GM23338 (cell line): ENCODE measurements around the gene DNAH8. TPM values are rescaled to one million over a fixed set of nuclear protein-coding genes. Genes with fewer than 3 reads are reported as not detected.

Source experiments
- ATAC-seq: fragments of 200-7000 bp; cut with Tn5 transposase; 3 replicates; pipeline ENCODE4 v1.9.1; 2020
- DNase-seq: peaks from one replicate; pipeline ENCODE4 v3.0.0-alpha.2; 2015; ENCODE audit warnings: low spot score
- H2AFZ ChIP-seq: fragments of 200-600 bp; sonication (generic); 2 replicates; pipeline ENCODE4 v1.8.0; 2016; ENCODE audit warnings: antibody characterized with exemption, mild to moderate bottlenecking, moderate library complexity
- H3F3A ChIP-seq: fragments of 200-600 bp; sonication (generic); replicated peaks from 2 replicates; pipeline ENCODE4 v1.8.0; 2017; ENCODE audit warnings: antibody characterized with exemption, mixed run types, low read depth
- H3K27ac ChIP-seq: fragments of 200-600 bp; sonication (generic); 2 replicates; pipeline ENCODE4 v1.6.1; 2016; ENCODE audit warnings: low read depth
- H3K27me3 ChIP-seq: fragments of 200-600 bp; sonication (generic); 2 replicates; pipeline ENCODE4 v1.8.0; 2016; ENCODE audit warnings: mild to moderate bottlenecking, mixed run types, moderate library complexity; ENCODE audit not compliant: insufficient read depth
- H3K36me3 ChIP-seq: fragments of 200-600 bp; sonication (generic); 2 replicates; pipeline ENCODE4 v1.8.0; 2016; ENCODE audit warnings: mild to moderate bottlenecking; ENCODE audit not compliant: insufficient read depth
- H3K4me1 ChIP-seq: fragments of 200-600 bp; sonication (generic); 2 replicates; pipeline ENCODE4 v1.8.0; 2016; ENCODE audit warnings: mild to moderate bottlenecking, moderate library complexity; ENCODE audit not compliant: insufficient read depth
- H3K4me2 ChIP-seq: fragments of 200-600 bp; sonication (generic); 2 replicates; pipeline ENCODE4 v1.7.1; 2017; ENCODE audit warnings: mixed run types
- H3K4me3 ChIP-seq: fragments of 200-600 bp; sonication (generic); 2 replicates; pipeline ENCODE4 v1.6.1; 2016; ENCODE audit warnings: mixed run types
- H3K79me2 ChIP-seq: fragments of 200-600 bp; sonication (generic); replicated peaks from 2 replicates; pipeline ENCODE4 v1.8.0; 2017; ENCODE audit warnings: mild to moderate bottlenecking; ENCODE audit not compliant: insufficient read depth
- H3K9me2 ChIP-seq: fragments of 200-600 bp; sonication (generic); 2 replicates; pipeline ENCODE4 v1.8.0; 2017; ENCODE audit not compliant: insufficient read depth
- H4K20me1 ChIP-seq: fragments of 200-600 bp; sonication (generic); replicated peaks from 2 replicates; pipeline ENCODE4 v1.8.0; 2017; ENCODE audit warnings: mild to moderate bottlenecking; ENCODE audit not compliant: insufficient read depth
- H3K27ac Mint-ChIP-seq: 2 replicates; pipeline ENCODE4 v1.8.0; 2020; ENCODE audit warnings: inconsistent platforms, mild to moderate bottlenecking, moderate library complexity, mixed read lengths
- H3K27me3 Mint-ChIP-seq: 3 replicates; pipeline ENCODE4 v1.8.0; 2022; ENCODE audit warnings: low read depth, mild to moderate bottlenecking, moderate library complexity, mixed read lengths, inconsistent platforms; ENCODE audit not compliant: insufficient read depth, poor library complexity
- H3K36me3 Mint-ChIP-seq: 3 replicates; pipeline ENCODE4 v1.8.0; 2021; ENCODE audit warnings: low read depth, mild to moderate bottlenecking, inconsistent platforms, moderate library complexity, mixed read lengths
- H3K4me1 Mint-ChIP-seq: 3 replicates; pipeline ENCODE4 v1.8.0; 2020; ENCODE audit warnings: mild to moderate bottlenecking, inconsistent platforms, mixed read lengths
- H3K4me3 Mint-ChIP-seq: 3 replicates; pipeline ENCODE4 v1.8.0; 2021; ENCODE audit warnings: moderate library complexity, mild to moderate bottlenecking, inconsistent platforms, mixed read lengths
- H3K9me3 Mint-ChIP-seq: 3 replicates; pipeline ENCODE4 v1.8.0; 2020; ENCODE audit warnings: moderate library complexity, mild to moderate bottlenecking, inconsistent platforms, mixed read lengths
- CREB1 ChIP-seq: fragments of 250-450 bp; sonication (Bioruptor Pico); IDR thresholded peaks from 2 replicates; pipeline ENCODE4 v1.5.0; 2020; ENCODE audit warnings: low read depth, mild to moderate bottlenecking, moderate library complexity
- ETS1 ChIP-seq: IDR thresholded peaks from 2 replicates; pipeline ENCODE4 v1.6.1; 2016; ENCODE audit warnings: antibody characterized with exemption
- EZH2 ChIP-seq: fragments of 200-600 bp; sonication (generic); IDR thresholded peaks from one replicate; pipeline ENCODE4 v1.8.0; 2017; ENCODE audit warnings: antibody characterized with exemption, mild to moderate bottlenecking, low read depth; ENCODE audit not compliant: unreplicated experiment
- EZH2phosphoT487 ChIP-seq: fragments of 200-600 bp; sonication (generic); IDR thresholded peaks from one replicate; pipeline ENCODE4 v1.8.1; 2018; ENCODE audit warnings: antibody characterized with exemption; ENCODE audit not compliant: unreplicated experiment
- POLR2AphosphoS5 ChIP-seq: IDR thresholded peaks from 2 replicates; pipeline ENCODE4 v1.6.1; 2016; ENCODE audit warnings: antibody characterized with exemption, low read depth
- STAT1 ChIP-seq: IDR thresholded peaks from one replicate; pipeline ENCODE4 v1.6.1; 2016; ENCODE audit warnings: antibody characterized with exemption; ENCODE audit not compliant: unreplicated experiment
- ZNF114 ChIP-seq: fragments of 250-450 bp; sonication (Bioruptor Pico); IDR thresholded peaks from 2 replicates; pipeline ENCODE4 v1.5.0; 2020; ENCODE audit warnings: mild to moderate bottlenecking, moderate library complexity
- polyA plus RNA-seq: library from polyadenylated mRNA; unstranded; fragments of >200 nt; fragmentation: Nextera tagmentation; extraction: Ambion mirVana; gene quantifications from 2 replicates; pipeline ENCODE4 v1.2.1, GENCODE V29; 2016
- total RNA-seq: library from RNA; depleted of rRNA; stranded (reverse); fragments of >200 nt; shearing (Covaris generic); gene quantifications from 2 replicates; pipeline ENCODE4 v1.2.3, GENCODE V29; 2014
- TF ChIP-seq, protein P1 (sequence below): fragments of 250-450 bp; sonication (Bioruptor Pico); IDR thresholded peaks from 2 replicates; pipeline ENCODE4 v1.5.0; 2020; ENCODE audit warnings: mild to moderate bottlenecking, moderate library complexity

The DNAH8 gene
- total and polyA plus RNA-seq, 2 experiments from 2014 or later = 0.02 TPM; not detected in 1

GRCh38 chr6:38836585-38836984 is 121.5 kb downstream of the DNAH8 start:
- peak; percentile 48 for DNase-seq
- peak; percentile 75 for ATAC-seq
- no peak overlapping the region for H3K4me2 ChIP-seq
- peaks cover 24% of the 10 kb centered on the region for H3K4me1 Mint-ChIP-seq
- peaks cover 5% of the 10 kb centered on the region for H3K27me3 Mint-ChIP-seq
- peaks cover 16% of the 10 kb centered on the region for H3K4me1 ChIP-seq
- H3K79me2 ChIP-seq = no peaks in the 10 kb centered on the region
- no peak overlapping the region for H2AFZ ChIP-seq
- H3K9me2 ChIP-seq = no peaks in the 10 kb centered on the region
- no peak overlapping the region for H3K27ac ChIP-seq
- no peak overlapping the region for H3K4me3 ChIP-seq
- H3K4me3 Mint-ChIP-seq = no peak overlapping the region
- H3F3A ChIP-seq = no peaks in the 10 kb centered on the region
- no peaks in the 10 kb centered on the region for H3K9me3 Mint-ChIP-seq
- no peaks in the 10 kb centered on the region for H3K36me3 ChIP-seq
- H3K27ac Mint-ChIP-seq = no peak overlapping the region
- no peaks in the 10 kb centered on the region for H3K36me3 Mint-ChIP-seq
- TF ChIP-seq CREB1 = no peak
- no peaks in the 10 kb centered on the region for H3K27me3 ChIP-seq
- no peaks in the 10 kb centered on the region for H4K20me1 ChIP-seq

DNA sequence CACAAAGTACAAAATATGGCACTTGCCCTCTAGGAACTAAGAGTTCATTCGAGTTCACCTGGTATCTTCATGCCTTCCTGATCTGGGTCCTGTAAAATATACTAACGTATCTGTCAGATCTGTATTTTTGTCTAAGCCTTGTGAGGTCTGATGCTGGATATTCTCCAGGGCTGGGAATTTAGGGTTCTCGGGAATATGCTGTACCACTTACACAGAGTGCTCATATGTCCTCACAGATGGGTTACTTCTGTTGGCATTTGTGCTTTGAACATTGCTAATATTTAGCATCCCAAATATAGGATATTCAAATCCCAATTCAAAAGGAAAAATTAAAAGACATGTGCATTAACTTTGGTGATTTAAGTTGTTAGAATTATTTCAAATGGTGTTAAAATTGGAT is 122.0 kb downstream of the DNAH8 start:
- H2AFZ ChIP-seq = no peak overlapping the region
- peaks cover 5% of the 10 kb centered on the region for H3K27me3 Mint-ChIP-seq
- H3K4me3 Mint-ChIP-seq = no peak overlapping the region
- ATAC-seq (no peak), DNase-seq (no peak)
- no peak overlapping the region for H3K27ac ChIP-seq
- peaks cover 16% of the 10 kb centered on the region for H3K4me1 ChIP-seq
- H3F3A ChIP-seq = no peaks in the 10 kb centered on the region
- TF ChIP-seq EZH2phosphoT487 (no peak), ETS1 (no peak), EZH2 (no peak), POLR2AphosphoS5 (no peak), ZNF114 (no peak), CREB1 (no peak), STAT1 (no peak)
- TF ChIP-seq, protein P1, sequence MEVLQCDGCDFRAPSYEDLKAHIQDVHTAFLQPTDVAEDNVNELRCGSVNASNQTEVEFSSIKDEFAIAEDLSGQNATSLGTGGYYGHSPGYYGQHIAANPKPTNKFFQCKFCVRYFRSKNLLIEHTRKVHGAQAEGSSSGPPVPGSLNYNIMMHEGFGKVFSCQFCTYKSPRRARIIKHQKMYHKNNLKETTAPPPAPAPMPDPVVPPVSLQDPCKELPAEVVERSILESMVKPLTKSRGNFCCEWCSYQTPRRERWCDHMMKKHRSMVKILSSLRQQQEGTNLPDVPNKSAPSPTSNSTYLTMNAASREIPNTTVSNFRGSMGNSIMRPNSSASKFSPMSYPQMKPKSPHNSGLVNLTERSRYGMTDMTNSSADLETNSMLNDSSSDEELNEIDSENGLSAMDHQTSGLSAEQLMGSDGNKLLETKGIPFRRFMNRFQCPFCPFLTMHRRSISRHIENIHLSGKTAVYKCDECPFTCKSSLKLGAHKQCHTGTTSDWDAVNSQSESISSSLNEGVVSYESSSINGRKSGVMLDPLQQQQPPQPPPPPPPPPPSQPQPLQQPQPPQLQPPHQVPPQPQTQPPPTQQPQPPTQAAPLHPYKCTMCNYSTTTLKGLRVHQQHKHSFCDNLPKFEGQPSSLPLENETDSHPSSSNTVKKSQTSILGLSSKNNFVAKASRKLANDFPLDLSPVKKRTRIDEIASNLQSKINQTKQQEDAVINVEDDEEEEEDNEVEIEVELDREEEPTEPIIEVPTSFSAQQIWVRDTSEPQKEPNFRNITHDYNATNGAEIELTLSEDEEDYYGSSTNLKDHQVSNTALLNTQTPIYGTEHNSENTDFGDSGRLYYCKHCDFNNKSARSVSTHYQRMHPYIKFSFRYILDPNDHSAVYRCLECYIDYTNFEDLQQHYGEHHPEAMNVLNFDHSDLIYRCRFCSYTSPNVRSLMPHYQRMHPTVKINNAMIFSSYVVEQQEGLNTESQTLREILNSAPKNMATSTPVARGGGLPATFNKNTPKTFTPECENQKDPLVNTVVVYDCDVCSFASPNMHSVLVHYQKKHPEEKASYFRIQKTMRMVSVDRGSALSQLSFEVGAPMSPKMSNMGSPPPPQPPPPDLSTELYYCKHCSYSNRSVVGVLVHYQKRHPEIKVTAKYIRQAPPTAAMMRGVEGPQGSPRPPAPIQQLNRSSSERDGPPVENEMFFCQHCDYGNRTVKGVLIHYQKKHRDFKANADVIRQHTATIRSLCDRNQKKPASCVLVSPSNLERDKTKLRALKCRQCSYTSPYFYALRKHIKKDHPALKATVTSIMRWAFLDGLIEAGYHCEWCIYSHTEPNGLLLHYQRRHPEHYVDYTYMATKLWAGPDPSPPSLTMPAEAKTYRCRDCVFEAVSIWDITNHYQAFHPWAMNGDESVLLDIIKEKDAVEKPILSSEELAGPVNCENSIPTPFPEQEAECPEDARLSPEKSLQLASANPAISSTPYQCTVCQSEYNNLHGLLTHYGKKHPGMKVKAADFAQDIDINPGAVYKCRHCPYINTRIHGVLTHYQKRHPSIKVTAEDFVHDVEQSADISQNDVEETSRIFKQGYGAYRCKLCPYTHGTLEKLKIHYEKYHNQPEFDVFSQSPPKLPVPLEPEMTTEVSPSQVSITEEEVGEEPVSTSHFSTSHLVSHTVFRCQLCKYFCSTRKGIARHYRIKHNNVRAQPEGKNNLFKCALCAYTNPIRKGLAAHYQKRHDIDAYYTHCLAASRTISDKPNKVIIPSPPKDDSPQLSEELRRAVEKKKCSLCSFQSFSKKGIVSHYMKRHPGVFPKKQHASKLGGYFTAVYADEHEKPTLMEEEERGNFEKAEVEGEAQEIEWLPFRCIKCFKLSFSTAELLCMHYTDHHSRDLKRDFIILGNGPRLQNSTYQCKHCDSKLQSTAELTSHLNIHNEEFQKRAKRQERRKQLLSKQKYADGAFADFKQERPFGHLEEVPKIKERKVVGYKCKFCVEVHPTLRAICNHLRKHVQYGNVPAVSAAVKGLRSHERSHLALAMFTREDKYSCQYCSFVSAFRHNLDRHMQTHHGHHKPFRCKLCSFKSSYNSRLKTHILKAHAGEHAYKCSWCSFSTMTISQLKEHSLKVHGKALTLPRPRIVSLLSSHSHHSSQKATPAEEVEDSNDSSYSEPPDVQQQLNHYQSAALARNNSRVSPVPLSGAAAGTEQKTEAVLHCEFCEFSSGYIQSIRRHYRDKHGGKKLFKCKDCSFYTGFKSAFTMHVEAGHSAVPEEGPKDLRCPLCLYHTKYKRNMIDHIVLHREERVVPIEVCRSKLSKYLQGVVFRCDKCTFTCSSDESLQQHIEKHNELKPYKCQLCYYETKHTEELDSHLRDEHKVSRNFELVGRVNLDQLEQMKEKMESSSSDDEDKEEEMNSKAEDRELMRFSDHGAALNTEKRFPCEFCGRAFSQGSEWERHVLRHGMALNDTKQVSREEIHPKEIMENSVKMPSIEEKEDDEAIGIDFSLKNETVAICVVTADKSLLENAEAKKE (CRISPR knock-in tag) = no peak
- H3K36me3 ChIP-seq = no peaks in the 10 kb centered on the region
- H3K27ac Mint-ChIP-seq = no peak overlapping the region
- no peaks in the 10 kb centered on the region for H3K27me3 ChIP-seq
- no peak overlapping the region for H3K4me2 ChIP-seq
- H3K4me1 Mint-ChIP-seq = peaks cover 24% of the 10 kb centered on the region
- no peaks in the 10 kb centered on the region for H3K9me2 ChIP-seq
- no peaks in the 10 kb centered on the region for H4K20me1 ChIP-seq
- no peaks in the 10 kb centered on the region for H3K79me2 ChIP-seq
- H3K36me3 Mint-ChIP-seq = no peaks in the 10 kb centered on the region
- no peak overlapping the region for H3K4me3 ChIP-seq
- H3K9me3 Mint-ChIP-seq = no peaks in the 10 kb centered on the region
